Endothelial cell of umbilical vein (primary cell): Measurements from ENCODE around the gene ACTR10. TPM values are rescaled to one million over a fixed set of nuclear protein-coding genes. Genes with fewer than 3 reads are reported as not detected.

Experiments used
- BruUV-seq: library from RNA; stranded (reverse); fragments of 400-500 nt; replicated peaks from 2 replicates; lab custom pipeline; 2021; lab: Mats Ljungman, UMichigan
- CTCF ChIA-PET: fragments of 300-600, 350-600 bp; sonication (Branson Sonifier 250); formaldehyde crosslinking; loops from one replicate; lab custom pipeline; 2021; ENCODE audit warnings: antibody characterized with exemption, inconsistent platforms; lab: Charles Lee
- POLR2A ChIA-PET: fragments of 300-600, 350-600 bp; sonication (Branson Sonifier 250); formaldehyde crosslinking; loops from one replicate; lab custom pipeline; 2021; ENCODE audit warnings: antibody characterized with exemption, inconsistent platforms; lab: Charles Lee
- DNase-seq: peaks from one replicate; pipeline ENCODE4 v3.0.0-alpha.2; 2011; ENCODE audit warnings: low read depth, low spot score
- FAIRE-seq: peaks from 2 replicates; lab custom pipeline; 2011; peaks lifted over from hg19 to GRCh38; lab: Jason Lieb, UNC
- H2AFZ ChIP-seq: 2 replicates; pipeline ENCODE4 v1.6.0; 2012; ENCODE audit warnings: low read depth, low read length, control low read depth, inconsistent platforms
- H3K27ac ChIP-seq: 2 replicates; pipeline ENCODE4 v1.5.1; 2011; ENCODE audit warnings: low read depth, mild to moderate bottlenecking, control low read depth, low read length, moderate library complexity; ENCODE audit not compliant: insufficient read depth
- H3K27me3 ChIP-seq, 2 experiments: 2 replicates each; pipeline versions ENCODE4 v1.6.0 to v1.6.1; 2011; ENCODE audit warnings: low read length in 2 of 2, mixed read lengths in 1 of 2; ENCODE audit not compliant: control insufficient read depth in 2 of 2, insufficient read depth in 2 of 2
- H3K36me3 ChIP-seq, 2 experiments: 2 replicates in 1 of 2; 3 replicates in 1 of 2; pipeline ENCODE4 v1.5.1; 2011; ENCODE audit warnings: low read length in 2 of 2, mild to moderate bottlenecking in 1 of 2, moderate library complexity in 1 of 2; ENCODE audit not compliant: control insufficient read depth in 2 of 2, insufficient read depth in 2 of 2; ENCODE audit errors: extremely low read depth in 1 of 2
- H3K4me1 ChIP-seq: 3 replicates; pipeline ENCODE4 v1.5.1; 2011; ENCODE audit warnings: mild to moderate bottlenecking, low read length; ENCODE audit not compliant: control insufficient read depth, insufficient read depth; ENCODE audit errors: extremely low read depth
- H3K4me2 ChIP-seq: 2 replicates; pipeline ENCODE4 v1.6.1; 2011; ENCODE audit warnings: low read length, control low read depth, mixed read lengths; ENCODE audit not compliant: insufficient read depth
- H3K4me3 ChIP-seq, 3 experiments: fragments of 200-600 bp in 1 of 3; sonication (generic), shearing (Covaris generic) in 1 of 3; replicated peaks in 1 of 3; 2 replicates each; pipeline ENCODE4 v1.5.1; 2011 to 2016; ENCODE audit warnings: control low read depth in 3 of 3, low read length in 3 of 3, mild to moderate bottlenecking in 2 of 3, inconsistent platforms in 1 of 3, low read depth in 1 of 3, moderate library complexity in 1 of 3; ENCODE audit not compliant: insufficient read depth in 1 of 3
- H3K79me2 ChIP-seq: 2 replicates; pipeline ENCODE4 v1.6.0; 2012; ENCODE audit warnings: low read length, inconsistent platforms; ENCODE audit not compliant: control insufficient read depth, insufficient read depth
- H3K9ac ChIP-seq: replicated peaks from 2 replicates; pipeline ENCODE3; 2011; ENCODE audit warnings: low read length, control low read depth; ENCODE audit not compliant: insufficient read depth; ENCODE audit errors: extremely low read depth
- H3K9me1 ChIP-seq: replicated peaks from 3 replicates; pipeline ENCODE4 v1.6.0; 2011; ENCODE audit warnings: mild to moderate bottlenecking, low read length; ENCODE audit not compliant: control insufficient read depth, insufficient read depth; ENCODE audit errors: extremely low read depth
- H3K9me3 ChIP-seq: replicated peaks from 2 replicates; pipeline ENCODE4 v1.5.1; 2012; ENCODE audit warnings: low read length, inconsistent platforms; ENCODE audit not compliant: control insufficient read depth, insufficient read depth
- H4K20me1 ChIP-seq: replicated peaks from 2 replicates; pipeline ENCODE3; 2011; ENCODE audit warnings: mild to moderate bottlenecking, low read length; ENCODE audit not compliant: control insufficient read depth, insufficient read depth; ENCODE audit errors: extremely low read depth
- CTCF ChIP-seq, 2 donors: IDR thresholded peaks; 1 replicate in 1 of 2; 2 replicates in 1 of 2; pipeline ENCODE4 v1.5.1; 2011; ENCODE audit warnings: low read length in 2 of 2, mild to moderate bottlenecking in 2 of 2, moderate library complexity in 2 of 2, control low read depth in 1 of 2, inconsistent platforms in 1 of 2, low read depth in 1 of 2; ENCODE audit not compliant: insufficient read depth in 1 of 2; ENCODE audit errors: extremely low read depth in 1 of 2
- EZH2 ChIP-seq: IDR thresholded peaks from 2 replicates; pipeline ENCODE4 v1.6.1; 2012; ENCODE audit warnings: borderline replicate concordance, low read depth, mild to moderate bottlenecking, moderate library complexity, low read length, inconsistent platforms; ENCODE audit not compliant: severe bottlenecking
- FOS ChIP-seq: IDR thresholded peaks from 2 replicates; pipeline ENCODE4 v1.6.1; 2011; ENCODE audit warnings: mild to moderate bottlenecking, low read length, moderate library complexity, borderline replicate concordance; ENCODE audit not compliant: insufficient read depth
- GATA2 ChIP-seq: IDR thresholded peaks from 2 replicates; pipeline ENCODE4 v1.7.0; 2011; ENCODE audit warnings: low read depth, mild to moderate bottlenecking, moderate library complexity, mixed read lengths, low read length; ENCODE audit not compliant: insufficient read length, insufficient read depth
- JUN ChIP-seq: IDR thresholded peaks from 2 replicates; pipeline ENCODE4 v1.6.1; 2011; ENCODE audit warnings: borderline replicate concordance, low read depth; ENCODE audit not compliant: insufficient read length, insufficient read depth
- MAX ChIP-seq: IDR thresholded peaks from 2 replicates; pipeline ENCODE4 v1.6.1; 2011; ENCODE audit not compliant: insufficient read depth, insufficient read length
- MYC ChIP-seq: IDR thresholded peaks from one replicate; pipeline ENCODE4 v1.6.1; 2011; ENCODE audit warnings: mild to moderate bottlenecking, low read depth, low read length
- POLR2A ChIP-seq: IDR thresholded peaks from 2 replicates; pipeline ENCODE4 v1.6.1; 2012; ENCODE audit warnings: low read depth, mild to moderate bottlenecking, control low read depth, low read length
- POLR2AphosphoS5 ChIP-seq: IDR thresholded peaks from 2 replicates; pipeline ENCODE4 v1.6.1; 2012; ENCODE audit warnings: low read depth, mild to moderate bottlenecking, control low read depth, low read length, moderate library complexity; ENCODE audit not compliant: insufficient read depth
- dilution Hi-C: fragments of 300-500 bp; cut with MboI; formaldehyde crosslinking; loops from one replicate; pipeline ENCODE4 v1.15.0; 2019; ENCODE audit warnings: low sequenced_read_pairs; ENCODE audit not compliant: extremely low pct_ligation_motif_present
- intact Hi-C: fragments of 100-400 bp; cut with micrococcal nuclease; formaldehyde crosslinking; loops from one replicate; pipeline ENCODE4 v1.10.0; 2022
- polyA plus RNA-seq, 4 experiments: library from polyadenylated mRNA; depleted of rRNA in 3 of 4; stranded (reverse) in 3 of 4; unstranded in 1 of 4; fragments of >200 nt; gene quantifications; 2 replicates each; pipeline versions ENCODE4 v1.2.1 to v1.2.3, GENCODE V29; 2011 to 2012; ENCODE audit warnings: missing spikeins in 1 of 4
- total RNA-seq: library from RNA; stranded (reverse); gene quantifications from 2 replicates; pipeline ENCODE4 v1.2.3, GENCODE V29; 2021

The ACTR10 gene
- total and polyA plus RNA-seq, 2 donors (not counting 3 experiments of a cell fraction or from before 2014, with no cell fraction given), result 28.6 to 67.3 TPM

GRCh38 chr14:58281969-58282368 lies 82.0 kb downstream of the ACTR10 start:
- no peak overlapping the region for H3K4me3 ChIP-seq
- H3K27me3 ChIP-seq, result no peaks in the 10 kb centered on the region
- peak overlapping the region; percentile 72 for H3K27ac ChIP-seq
- H2AFZ ChIP-seq, result no peak overlapping the region
- H3K9ac ChIP-seq, result peak overlapping the region; percentile 51
- H3K79me2 ChIP-seq, result peaks cover 74% of the 10 kb centered on the region
- H4K20me1 ChIP-seq, result peaks cover 7% of the 10 kb centered on the region
- DNase-seq, result peak; percentile 14
- dilution Hi-C loops, result no loop called here
- no TSS peak for BruUV-seq
- ChIA-PET CTCF (interaction anchor here (0.6 to 2.1 kb wide), 3 partner anchors 16 to 23 kb away, joined by 3 to 9 read pairs (median 4); partner anchors contain the start of gene ARID4A), POLR2A (interaction anchor here (1.3 kb wide), 1 partner anchor 16 kb away, joined by 7 read pairs; the partner anchor contains the start of gene ARID4A)
- peaks cover 8 to 17% of the 10 kb centered on the region in 2 experiments for H3K36me3 ChIP-seq
- no peak for FAIRE-seq
- H3K4me1 ChIP-seq, result peaks cover 25% of the 10 kb centered on the region
- intact Hi-C loops, result loop anchor here (1.0 kb wide), 1 partner anchor 16 kb away; the partner anchor contains the start of gene ARID4A
- H3K9me3 ChIP-seq, result no peaks in the 10 kb centered on the region
- H3K9me1 ChIP-seq, result no peaks in the 10 kb centered on the region
- no peak for TF ChIP-seq POLR2A
- TF ChIP-seq JUN, result no peak
- TF ChIP-seq EZH2, result no peak
- no peak for TF ChIP-seq CTCF (IDR thresholded peaks at IDR 0.05; ENCODE audit: extremely low read depth in 1 of 2, insufficient read depth in 1 of 2, low read depth in 1 of 2, low read length in 2 of 2)
- TF ChIP-seq POLR2AphosphoS5, result no peak
- no peak for TF ChIP-seq MYC
- TF ChIP-seq MAX, result no peak
- TF ChIP-seq GATA2, result no peak
- TF ChIP-seq FOS, result no peak
- H3K4me2 ChIP-seq, result peak overlapping the region; percentile 74
